Mesenteric fat pad (tissue), 1 donor: ENCODE measurements around the gene RIN3. TPM values are rescaled to one million over a fixed set of nuclear protein-coding genes. Genes with fewer than 3 reads are reported as not detected.

Source experiments
- DNase-seq: peaks from one replicate; pipeline ENCODE4 v3.0.0-alpha.2; 2020; ENCODE audit warnings: low spot score
- total RNA-seq: library from RNA; stranded (reverse); fragmentation: NEBNext Ultra II Directional; extraction: Animal tissue kit (Norgen Biotek cat#: 25700); gene quantifications from one replicate; pipeline ENCODE4 v1.2.1, GENCODE V29; 2021
- donor health status: DM: yes; HTN: yes; CAD: no.

RIN3 gene
- total RNA-seq, 1 donor from 2014 or later = 38.0 TPM

DNA sequence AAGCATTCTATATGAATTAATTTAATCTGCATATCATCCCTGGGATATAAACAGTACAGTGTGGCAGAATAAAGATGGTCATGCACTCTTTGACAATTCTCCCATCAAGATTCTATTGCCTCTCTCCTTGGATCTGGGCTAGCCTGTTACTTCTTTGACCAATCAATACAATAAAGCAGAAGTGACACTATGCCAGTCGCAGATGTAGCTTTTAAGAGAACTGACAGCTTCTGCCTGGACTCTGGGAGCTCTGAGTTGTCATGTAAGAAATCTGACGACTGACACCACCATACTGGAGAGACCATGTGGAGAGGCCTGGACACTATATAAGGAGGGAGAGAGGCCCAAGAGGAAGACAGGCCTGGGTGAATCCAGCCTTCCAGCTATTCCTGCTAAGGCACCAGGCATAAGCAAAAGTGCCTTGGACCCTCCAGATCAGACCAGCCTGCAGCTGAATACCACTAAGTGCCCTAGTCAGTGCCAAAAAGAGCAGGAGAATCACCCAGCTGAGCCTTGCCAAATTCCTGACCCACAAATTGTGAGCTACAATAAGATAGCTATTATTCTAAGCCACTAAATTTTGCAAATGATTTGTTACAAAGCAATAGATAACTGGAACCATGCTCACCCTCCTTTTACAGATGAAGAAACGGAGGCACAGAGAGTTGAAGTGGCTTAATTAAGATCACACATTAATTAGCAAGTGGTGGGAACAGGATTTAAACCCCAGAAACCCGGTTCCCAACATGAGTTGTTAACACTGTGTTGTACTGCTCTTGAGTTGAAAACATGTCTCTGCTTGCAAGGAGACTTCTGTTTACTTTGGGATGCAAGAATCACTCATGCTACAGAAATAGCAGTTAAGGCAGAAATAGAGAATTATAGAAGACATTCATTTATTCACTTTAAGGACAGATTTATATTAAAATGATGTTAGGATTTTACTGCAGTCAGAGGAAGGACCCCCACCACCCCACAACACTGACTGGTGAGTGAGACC lies 84.6 kb downstream of the RIN3 start:
- DNase-seq = no peak

DNA sequence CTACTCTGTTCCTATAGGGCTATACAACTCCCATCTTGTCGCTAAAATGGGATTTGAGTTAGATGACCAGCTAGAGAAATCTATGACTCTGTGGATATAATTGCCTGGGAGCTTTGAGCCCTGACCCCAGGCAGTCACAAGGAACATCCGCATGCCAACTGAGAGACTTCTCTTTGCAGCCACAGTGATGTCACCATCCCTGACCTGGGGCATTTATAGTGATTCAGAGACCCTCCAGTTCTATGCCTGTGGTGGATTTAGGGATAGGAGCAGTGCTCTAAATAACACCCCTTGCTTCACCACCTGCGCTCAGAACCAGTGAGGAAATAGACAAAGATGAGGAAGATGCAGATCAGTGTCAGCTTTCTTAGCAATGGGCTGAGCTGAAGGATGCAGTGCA lies 86.2 kb downstream of the RIN3 start:
- no peak for DNase-seq

DNA sequence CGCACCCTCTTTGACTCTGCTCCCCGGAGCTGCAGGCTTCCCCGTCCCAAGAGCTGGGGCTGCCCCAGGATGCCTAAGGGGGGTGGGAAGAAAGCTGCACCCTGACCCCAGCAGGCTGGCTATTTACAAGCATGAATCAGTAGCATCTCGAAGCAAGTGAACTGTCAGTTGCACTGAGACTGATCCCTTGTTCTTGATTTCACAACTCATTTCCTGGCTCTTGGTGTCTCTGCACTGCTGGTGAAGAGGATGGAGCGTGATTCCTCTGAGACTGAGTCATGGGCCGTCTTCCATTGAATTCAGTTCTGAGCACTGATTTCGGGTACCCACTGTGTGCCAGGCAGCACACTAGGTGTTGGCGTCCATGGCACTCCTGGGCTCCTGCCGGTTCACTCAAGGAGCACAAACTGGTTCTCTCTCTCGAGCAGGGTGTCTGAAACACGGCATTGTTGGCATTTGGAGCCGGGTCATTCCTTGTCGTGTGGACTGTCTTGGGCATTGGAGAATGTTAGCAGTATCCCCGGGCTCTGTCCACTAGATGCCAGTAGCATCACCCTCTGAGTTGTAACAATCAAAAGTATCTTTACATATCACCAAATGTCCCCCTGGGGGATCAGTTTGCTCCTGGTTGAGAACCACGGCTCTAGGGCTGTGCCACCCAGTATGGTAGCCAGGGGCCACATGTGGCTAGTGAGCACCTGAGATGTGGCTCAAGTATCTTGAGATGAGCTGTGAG lies 86.9 kb downstream of the RIN3 start:
- no peak for DNase-seq

DNA sequence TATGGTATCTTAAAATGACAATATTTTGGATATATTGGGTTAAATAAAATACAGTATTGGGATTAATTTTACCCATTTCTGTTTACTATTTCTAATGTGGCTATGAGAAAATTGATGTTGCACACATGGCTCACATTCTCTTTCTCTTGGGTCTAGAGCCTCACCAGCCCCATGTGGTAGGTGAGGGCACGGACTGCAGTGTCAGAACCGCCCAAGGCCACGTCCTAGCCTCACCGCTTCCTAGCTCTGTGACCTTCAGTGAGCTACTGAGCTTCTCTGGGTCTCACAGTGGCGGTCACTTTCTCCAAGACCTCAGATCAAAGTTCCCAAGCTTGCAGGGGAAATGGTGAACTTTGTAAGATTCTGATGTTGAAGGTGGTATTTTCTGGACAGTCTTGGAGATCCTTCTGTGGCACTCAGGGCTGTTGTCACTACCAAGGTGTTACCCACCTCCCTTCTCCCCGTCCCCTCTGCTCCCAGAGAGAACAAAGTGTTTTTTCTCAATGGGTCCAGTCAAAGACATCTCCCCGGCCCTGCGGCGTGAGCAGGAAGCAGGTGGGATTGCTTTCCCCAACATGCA lies 87.6 kb downstream of the RIN3 start:
- DNase-seq = no peak

DNA sequence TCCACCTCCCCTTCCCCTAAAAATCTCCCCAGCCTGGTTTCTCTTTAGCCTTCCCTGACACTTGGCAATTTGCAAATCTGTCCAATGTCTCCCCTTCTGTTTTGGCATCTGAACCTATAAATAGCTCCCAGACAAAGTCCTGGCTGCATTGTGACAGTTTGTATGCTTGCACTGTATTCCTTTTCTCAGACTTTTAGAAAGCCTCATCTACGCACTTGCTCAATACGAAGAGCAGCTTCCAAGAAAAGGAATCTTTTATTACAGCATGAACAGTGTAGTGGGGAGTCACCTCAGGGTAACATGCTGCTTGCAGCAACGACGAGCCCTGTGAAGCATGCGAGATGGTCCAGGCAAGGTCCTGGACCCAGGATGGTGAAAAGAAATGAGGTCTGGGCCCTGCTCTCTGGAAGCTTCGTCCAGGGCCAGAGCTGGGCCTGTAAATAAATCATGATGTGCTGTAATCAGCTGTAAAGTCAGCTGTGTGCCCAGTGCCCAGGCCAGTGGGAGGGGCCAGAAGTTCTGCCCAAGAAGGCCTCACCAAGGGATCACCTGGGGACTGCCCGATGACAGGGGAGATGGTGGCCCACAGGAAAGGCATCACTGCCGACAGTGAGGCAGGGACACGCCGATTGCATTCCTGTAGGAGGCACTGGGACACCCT lies 88.3 kb downstream of the RIN3 start:
- no peak for DNase-seq

DNA sequence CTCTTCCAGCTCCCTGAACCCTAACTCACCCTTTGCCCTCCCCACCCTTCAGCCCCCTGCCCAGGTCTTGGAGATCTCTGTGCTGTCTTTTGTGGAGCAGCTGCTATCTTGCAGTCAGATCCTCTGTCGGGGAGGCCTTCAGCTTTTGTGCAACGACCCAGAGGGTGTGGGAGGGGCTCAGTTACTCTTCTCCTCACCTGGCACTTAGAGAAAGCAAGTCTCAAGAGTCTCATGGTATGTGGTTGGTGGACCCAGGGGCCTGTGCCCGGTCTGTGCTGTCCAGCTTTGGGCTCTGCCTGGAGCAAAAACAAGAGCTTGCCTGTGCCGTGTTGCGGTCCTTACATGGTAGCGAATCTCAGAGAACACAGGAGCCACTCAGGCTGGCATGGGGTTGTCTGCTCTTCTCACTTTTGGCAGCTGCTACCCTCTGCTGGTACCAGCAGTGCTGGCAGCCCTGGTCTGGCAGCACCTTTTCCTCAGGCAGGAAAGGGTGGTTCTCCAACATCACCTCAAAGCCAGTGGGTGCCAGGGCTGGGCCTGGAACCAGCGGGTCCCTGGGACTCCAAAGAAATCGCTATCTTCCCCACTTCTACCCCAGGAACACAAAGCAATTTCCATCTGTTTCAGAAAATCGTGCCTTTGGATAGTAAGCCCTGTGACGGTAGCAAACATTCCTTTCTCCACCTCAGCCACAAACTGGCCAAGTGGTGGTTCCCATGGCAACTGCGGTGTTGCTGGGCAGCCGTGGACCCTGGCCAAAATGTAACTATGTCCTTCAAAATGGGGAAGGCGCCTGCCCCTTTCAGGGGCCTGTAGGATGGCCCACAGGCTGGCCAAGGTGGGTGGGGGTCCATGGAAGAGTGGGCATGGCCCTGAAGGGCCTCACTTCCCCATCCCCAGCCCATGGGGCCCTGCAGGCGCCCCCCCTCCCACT lies 90.0 kb downstream of the RIN3 start:
- DNase-seq = no peak

DNA sequence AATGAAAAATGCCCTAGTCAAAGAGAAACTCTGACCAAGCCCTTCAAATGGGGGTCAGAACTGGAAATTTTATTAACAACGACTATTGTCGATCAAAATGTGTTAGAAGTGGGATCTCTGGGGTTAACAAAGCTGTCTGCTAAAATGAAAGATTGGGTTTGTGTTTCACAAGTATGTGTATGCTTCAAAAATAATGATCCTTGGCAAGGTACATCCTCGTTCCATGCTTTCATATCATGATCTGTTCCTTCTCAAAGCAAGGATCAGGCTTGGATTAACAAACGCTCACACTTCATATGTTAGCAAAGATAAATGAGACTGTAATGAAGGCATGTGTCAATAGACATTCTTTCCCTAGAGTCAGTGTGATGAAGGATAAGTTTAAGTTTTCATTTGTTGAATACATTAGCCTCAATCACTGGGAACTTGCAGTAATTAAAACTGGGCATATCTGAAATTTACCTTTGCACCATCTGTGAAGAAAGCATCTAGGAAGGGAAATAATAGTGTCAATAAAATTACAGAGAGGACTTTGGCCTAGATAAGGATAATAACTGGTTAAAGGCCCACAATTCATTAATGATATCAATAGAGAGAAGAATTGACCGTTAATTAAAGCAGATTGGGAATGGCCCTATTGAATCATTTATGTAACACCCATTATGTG lies 91.8 kb downstream of the RIN3 start:
- DNase-seq = no peak

DNA sequence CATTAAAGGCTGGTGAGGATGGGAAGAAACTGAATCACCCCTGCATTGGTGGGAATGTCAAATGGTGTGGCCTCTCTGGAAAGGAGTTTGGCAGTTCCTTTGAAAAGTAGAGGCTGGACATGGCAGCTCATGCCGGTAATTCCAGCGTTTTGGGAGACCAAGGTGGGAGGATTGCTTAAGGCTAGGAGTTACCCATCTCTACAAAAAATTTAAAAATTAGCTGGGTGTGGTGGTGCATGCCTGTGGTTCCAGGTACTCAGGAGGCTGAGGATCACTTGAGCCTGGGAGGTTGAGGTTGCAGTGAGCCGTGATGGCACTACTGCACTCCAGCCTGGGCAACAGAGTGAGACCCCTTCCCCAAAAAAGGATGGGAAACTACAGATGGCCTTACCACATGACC lies 93.7 kb downstream of the RIN3 start:
- no peak for DNase-seq

DNA sequence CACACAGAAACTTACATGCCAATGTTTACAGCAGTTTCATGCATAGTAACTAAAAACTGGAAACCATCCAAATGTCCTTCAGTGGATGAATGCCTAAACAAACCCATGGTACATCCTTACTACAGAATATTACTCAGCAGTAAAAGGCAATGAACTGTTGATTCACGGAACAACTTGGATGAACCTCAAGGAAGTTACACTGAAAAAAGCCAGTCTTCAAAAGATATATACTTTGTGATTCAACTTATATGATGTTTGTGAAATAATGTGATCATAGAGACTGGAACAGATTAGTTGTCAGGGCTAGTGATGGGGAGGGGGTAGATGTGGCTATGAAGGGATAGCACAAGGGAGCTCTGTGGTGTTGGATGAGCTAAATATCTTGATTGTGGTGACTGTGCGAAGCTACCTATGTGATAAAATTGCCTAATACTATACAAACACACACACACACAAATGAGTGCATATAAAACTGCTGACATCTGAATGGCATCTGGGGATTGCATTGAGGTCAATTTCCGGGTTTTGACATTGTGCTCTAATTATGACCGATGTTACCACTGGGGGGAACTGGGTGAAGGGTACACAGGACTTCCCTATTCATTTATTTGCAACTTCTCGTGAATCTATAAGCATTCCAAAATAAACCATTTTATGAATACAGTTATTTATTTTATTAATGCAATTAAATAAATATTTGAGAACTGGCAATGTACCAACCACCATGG lies 94.3 kb downstream of the RIN3 start:
- no peak for DNase-seq

DNA sequence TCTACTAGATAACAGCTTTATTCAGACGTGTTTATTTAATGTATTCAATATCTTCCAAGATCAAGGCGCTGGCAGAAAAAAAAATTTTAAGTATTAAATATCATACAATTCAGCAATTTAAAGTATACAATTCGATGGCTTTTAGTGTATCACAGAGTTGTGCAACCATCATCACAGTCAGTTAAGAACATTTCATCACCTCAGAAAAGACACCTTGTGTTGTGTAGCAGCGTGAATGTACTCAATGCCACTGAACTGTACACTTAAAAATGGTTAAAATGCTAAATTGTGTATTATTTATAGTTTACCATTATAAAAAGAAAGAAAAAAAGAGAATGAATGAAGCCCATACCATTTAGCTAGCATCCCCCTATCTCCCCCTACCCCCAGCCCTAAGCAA lies 96.4 kb downstream of the RIN3 start:
- DNase-seq = no peak

DNA sequence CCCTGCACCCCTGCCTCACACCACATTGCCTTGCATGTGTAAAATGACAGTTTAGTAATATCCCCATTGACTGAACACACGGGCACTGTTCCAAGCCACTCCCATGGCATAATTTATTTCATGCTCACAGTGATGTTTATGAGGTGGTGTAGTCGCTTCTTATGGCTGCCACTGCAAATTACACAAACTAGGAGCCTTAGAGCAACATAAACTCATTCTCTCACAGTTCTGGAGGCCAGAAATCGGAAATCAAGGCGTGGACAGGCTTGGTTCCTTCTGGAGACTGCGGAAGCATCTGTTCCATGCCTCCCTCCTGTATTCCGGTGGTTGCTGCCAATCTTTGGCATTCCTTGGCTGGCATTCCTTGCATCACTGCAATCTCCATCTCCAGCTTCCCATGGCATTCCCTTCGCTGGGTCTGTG lies 97.3 kb downstream of the RIN3 start:
- DNase-seq = no peak

DNA sequence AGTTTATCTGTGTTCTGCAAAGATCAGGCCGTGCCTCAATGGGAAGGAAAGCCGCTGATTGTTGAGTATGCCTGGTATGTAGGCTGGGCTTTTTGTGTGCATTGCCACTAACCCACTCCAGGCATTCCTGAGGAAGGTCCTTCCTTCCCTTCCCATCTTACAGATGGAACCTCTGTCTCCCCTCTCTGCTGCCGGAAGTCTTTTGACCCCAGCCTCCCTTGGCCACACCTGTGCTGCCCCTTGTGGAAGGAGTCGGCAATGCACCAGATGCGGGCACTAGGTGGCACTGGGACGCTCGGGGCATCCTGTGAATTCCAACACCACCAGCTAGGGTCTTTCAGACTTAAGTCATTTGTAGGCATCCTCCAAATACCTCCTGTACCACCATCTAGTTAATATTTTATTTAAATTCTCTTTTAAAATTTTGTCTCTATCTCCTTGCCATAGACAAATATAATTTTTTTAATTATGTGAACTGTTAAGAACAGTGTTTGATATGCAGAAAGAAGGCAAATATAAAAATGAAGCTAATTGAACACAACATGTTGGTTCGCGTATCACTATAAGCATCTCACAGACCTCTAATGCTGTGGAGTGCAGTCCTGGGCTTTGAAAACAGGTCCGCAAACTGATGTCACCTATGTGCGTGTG lies 99.6 kb downstream of the RIN3 start:
- no peak for DNase-seq

DNA sequence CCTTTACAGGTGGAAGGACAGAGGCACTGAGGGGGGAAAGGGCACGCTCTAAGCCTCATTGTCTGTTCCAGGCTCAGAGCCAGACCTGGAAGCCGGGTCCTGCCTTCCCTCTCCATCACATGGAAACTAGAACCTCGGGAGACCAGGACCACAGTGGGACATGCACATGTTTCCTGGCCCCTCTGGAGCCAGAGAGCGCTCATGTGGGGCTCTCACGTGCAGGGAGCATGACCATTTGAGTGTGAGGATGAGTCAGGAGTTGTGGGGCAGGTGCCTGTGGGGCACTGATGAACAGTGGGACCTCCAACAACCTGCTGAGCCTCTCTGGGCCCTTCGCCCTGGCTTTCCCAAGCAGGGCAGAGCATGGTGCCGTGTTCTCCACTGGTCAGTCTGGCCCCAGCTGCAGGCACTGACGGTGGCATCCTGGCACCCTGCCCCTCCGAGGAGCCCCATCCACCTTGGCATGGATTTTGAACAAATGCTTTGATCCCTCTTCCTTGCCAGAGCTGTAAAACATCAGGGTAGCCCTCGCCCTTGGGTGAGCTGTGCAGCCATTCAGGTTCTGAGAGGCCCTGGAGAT lies 100.2 kb downstream of the RIN3 start:
- DNase-seq = no peak

DNA sequence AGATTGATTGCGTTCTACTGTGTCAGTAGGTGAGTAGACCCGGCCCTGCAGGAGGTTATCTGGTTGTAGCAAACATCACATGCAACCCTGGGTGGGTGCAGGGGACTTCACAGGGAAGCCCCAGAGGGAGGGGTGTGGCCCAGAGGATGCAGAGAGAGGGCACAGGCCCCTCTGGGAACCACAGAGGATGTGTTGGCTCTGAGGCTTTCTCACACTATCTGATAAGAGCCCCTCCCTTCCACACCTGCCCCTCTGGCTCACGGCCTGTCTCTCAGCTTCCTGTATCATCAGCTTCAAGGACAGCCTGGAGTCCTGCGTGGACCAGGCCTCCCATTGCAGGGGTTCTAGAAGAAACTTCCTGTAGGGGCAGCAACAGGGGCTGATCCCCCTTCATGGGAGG lies 101.9 kb downstream of the RIN3 start:
- no peak for DNase-seq

DNA sequence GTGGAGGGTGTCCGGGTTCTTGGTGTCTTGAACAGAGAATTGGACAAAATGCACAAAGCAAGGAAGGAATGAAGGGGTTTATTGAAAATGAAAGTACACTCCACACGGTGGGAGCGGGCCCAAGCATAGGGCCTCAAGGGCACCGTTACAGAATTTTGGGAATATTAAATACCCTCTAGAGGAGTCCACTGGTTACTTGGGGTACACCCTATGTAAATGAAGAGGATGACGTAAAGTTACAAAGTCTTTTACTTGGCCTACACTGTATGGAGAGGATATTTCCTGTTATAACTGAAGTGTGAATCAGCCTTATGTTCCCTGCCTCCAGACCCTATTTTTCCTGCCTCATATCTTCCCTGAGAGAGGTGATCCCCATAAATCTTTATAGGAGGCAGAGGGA lies 102.6 kb downstream of the RIN3 start:
- no peak for DNase-seq

DNA sequence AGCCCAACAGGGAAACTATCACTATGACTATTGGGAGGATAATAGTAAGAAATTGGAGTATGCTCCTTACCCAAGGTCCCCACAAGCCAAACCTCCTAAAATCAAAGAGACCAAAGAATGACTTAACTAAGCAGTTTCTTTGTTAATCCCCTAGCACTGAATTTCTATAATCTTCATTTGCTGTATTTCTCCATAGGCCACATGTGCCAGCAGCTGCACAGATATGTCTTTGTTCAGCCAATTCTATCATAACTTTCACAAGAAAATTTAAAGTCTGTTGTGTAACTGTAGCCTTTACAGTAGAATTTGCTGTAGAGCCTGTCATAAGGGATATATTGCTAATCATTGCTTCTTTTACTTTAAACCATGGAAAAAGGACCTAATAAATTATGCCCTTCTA lies 104.0 kb downstream of the RIN3 start:
- DNase-seq = no peak

DNA sequence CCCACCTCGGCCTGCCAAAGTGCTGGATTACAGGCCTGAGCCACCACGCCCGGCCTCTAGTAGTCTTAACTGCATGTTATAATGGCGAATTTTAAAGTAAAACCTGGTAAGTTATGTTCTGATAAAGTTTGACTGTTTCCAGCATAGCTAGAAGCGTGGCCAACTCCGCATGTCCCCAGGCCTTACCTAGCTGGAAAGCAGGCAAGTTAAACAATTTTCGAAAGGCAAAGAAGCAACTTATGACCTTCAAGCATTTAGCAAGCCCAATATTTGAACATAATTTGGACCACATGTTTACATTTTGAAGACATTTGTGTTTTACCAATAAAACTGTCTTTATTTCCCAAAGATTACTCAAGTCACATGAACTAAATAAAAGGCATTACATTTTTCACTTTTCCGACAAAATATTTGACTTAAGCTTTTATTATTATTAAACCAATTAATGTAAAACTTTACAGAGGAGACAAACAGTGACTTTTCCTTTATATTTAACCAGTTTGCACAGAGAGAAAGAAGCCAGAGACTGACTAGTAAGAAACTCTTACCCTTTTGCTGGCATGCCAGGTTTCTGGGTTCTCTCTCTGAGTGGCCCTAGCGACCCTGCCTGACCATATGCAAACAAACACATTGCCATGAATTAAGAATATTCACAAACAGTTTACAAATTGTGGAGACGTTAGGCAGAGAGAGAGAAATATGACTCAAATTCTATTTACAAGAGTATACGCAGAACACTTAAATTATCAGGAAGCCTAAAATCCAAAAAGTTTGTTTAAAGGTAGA lies 106.3 kb downstream of the RIN3 start:
- DNase-seq = no peak
